ENCODE measurements around the gene PDCD11.

PDCD11 gene

DNA sequence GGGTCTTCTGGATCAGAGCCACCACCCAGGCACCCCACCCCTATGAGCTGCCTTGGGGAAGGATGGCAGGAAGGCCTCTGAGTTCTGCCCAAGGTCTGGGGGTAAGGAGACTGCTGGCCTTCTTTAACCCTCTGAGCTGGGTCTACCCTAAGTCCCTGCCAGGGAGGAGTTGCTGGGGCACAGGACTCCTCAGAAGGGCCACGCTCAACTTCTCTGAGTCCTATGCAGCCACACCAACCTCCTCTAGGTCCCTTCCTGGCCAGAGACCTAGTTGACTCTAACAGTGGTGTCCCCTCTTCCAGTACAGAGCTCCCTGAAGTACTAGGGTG, 94.5 kb downstream of the PDCD11 start:
- TF ChIP-seq ZNF138 (tag by site-specific recombination; IDR thresholded peaks at IDR 0.05; ENCODE audit: borderline replicate concordance) (no peak), SP7 (tag by site-specific recombination; IDR thresholded peaks at IDR 0.05) (0 out of 2 replicates have a peak, but pooled peaks have one; percentile 0), ZNF626 (tag by site-specific recombination; IDR thresholded peaks at IDR 0.05) (no peak), ZNF621 (tag by site-specific recombination; IDR thresholded peaks at IDR 0.05) (no peak), ZNF10 (tag by site-specific recombination; IDR thresholded peaks at IDR 0.05) (no peak)
- TF ChIP-seq, protein P1, sequence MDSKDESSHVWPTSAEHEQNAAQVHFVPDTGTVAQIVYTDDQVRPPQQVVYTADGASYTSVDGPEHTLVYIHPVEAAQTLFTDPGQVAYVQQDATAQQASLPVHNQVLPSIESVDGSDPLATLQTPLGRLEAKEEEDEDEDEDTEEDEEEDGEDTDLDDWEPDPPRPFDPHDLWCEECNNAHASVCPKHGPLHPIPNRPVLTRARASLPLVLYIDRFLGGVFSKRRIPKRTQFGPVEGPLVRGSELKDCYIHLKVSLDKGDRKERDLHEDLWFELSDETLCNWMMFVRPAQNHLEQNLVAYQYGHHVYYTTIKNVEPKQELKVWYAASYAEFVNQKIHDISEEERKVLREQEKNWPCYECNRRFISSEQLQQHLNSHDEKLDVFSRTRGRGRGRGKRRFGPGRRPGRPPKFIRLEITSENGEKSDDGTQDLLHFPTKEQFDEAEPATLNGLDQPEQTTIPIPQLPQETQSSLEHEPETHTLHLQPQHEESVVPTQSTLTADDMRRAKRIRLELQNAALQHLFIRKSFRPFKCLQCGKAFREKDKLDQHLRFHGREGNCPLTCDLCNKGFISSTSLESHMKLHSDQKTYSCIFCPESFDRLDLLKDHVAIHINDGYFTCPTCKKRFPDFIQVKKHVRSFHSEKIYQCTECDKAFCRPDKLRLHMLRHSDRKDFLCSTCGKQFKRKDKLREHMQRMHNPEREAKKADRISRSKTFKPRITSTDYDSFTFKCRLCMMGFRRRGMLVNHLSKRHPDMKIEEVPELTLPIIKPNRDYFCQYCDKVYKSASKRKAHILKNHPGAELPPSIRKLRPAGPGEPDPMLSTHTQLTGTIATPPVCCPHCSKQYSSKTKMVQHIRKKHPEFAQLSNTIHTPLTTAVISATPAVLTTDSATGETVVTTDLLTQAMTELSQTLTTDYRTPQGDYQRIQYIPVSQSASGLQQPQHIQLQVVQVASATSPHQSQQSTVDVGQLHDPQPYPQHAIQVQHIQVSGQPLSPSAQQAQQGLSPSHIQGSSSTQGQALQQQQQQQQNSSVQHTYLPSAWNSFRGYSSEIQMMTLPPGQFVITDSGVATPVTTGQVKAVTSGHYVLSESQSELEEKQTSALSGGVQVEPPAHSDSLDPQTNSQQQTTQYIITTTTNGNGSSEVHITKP (tag by site-specific recombination; IDR thresholded peaks at IDR 0.05) = no peak
- no peaks in the 10 kb centered on the region for H3K9me3 ChIP-seq (ENCODE audit: control insufficient read depth, insufficient read depth, low read depth, low read length)
- no peaks in the 10 kb centered on the region for H3K36me3 ChIP-seq (ENCODE audit: control insufficient read depth in 2 of 2, insufficient read depth in 1 of 2, low read length in 2 of 2)
- no peak overlapping the region for H3K27ac ChIP-seq (ENCODE audit: extremely low read depth, low read depth, low read length)
- ChIA-PET POLR2A (interaction anchor here (0.9 to 1.5 kb wide), 5 partner anchors 12 to 95 kb away, joined by 3 to 5 read pairs (median 4); partner anchors contain the start of genes ATP5MK and PDCD11), CTCF (interaction anchor here (0.6 to 6.1 kb wide), 11 partner anchors 8 to 156 kb away, joined by 3 to 41 read pairs (median 4); no protein-coding TSS in a partner anchor)
- H3K4me1 ChIP-seq (ENCODE audit: control insufficient read depth, insufficient read depth, low read length) = no peaks in the 10 kb centered on the region
- no peak overlapping the region for H3K4me3 ChIP-seq (ENCODE audit: low read depth, low read length)

DNA sequence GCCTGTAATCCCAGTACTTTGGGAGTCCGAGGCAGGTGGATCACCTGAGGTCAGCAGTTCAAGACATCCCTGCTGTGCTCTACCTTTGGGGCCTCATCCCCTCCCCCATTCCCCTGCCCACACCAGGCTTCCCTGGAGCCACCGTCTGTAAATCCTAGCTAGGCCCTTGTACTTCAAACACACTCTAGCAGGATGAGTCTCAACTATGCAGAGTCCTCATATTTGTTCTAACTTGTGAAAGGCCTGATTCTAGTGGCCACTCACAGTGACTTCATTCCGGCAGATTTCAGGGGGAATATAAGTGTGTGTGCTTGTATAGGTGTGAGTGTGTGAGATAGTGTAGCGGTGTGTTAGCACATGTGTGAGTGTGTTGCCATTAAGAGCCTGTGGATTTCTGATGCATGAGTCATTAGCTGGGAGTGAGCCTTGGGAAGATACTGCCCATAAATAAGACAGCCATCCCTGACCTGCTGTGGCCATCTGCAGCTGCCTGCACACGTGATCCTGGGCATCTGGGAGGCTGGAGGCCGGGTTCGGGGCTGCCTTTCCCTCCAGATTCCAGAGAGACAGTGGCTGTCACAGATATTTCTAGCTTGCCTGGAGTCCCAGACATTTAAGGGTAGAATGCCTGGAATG, 95.4 kb downstream of the PDCD11 start:
- Histone ChIP-seq H3K4me1 (ENCODE audit: control insufficient read depth, insufficient read depth, low read length) (no peaks in the 10 kb centered on the region), H3K9me3 (ENCODE audit: control insufficient read depth, insufficient read depth, low read depth, low read length) (no peaks in the 10 kb centered on the region), H3K27ac (ENCODE audit: extremely low read depth, low read depth, low read length) (no peak overlapping the region), H3K36me3 (ENCODE audit: control insufficient read depth in 2 of 2, insufficient read depth in 1 of 2, low read length in 2 of 2) (no peaks in the 10 kb centered on the region), H3K4me3 (ENCODE audit: low read depth, low read length) (no peak overlapping the region)
- ChIA-PET POLR2A (interaction anchor here (0.6 to 3.4 kb wide), 9 partner anchors 9 to 299 kb away, joined by 3 to 15 read pairs (median 4); partner anchors contain the start of genes ATP5MK, NT5C2, PDCD11 and TAF5), CTCF (interaction anchor here (0.6 to 6.1 kb wide), 12 partner anchors 9 to 671 kb away, joined by 3 to 41 read pairs (median 4); no protein-coding TSS in a partner anchor)
- TF ChIP-seq, protein P2, sequence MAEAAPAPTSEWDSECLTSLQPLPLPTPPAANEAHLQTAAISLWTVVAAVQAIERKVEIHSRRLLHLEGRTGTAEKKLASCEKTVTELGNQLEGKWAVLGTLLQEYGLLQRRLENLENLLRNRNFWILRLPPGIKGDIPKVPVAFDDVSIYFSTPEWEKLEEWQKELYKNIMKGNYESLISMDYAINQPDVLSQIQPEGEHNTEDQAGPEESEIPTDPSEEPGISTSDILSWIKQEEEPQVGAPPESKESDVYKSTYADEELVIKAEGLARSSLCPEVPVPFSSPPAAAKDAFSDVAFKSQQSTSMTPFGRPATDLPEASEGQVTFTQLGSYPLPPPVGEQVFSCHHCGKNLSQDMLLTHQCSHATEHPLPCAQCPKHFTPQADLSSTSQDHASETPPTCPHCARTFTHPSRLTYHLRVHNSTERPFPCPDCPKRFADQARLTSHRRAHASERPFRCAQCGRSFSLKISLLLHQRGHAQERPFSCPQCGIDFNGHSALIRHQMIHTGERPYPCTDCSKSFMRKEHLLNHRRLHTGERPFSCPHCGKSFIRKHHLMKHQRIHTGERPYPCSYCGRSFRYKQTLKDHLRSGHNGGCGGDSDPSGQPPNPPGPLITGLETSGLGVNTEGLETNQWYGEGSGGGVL (tag by site-specific recombination; IDR thresholded peaks at IDR 0.05) = peak; percentile 86
- TF ChIP-seq ZNF626 (tag by site-specific recombination; IDR thresholded peaks at IDR 0.05) (no peak), ZNF777 (tag by site-specific recombination; IDR thresholded peaks at IDR 0.05; ENCODE audit: borderline replicate concordance) (no peak), SCRT2 (tag by site-specific recombination; IDR thresholded peaks at IDR 0.05) (peak; percentile 82), ZNF585B (tag by site-specific recombination; IDR thresholded peaks at IDR 0.05) (no peak), KLF16 (tag by site-specific recombination; IDR thresholded peaks at IDR 0.05) (peak; percentile 47; the same call in 1 of the 2 replicates), ZNF175 (tag by site-specific recombination; IDR thresholded peaks at IDR 0.05) (no peak), ZNF514 (tag by site-specific recombination; IDR thresholded peaks at IDR 0.05) (no peak), GLIS1 (tag by site-specific recombination; IDR thresholded peaks at IDR 0.05) (no peak; the same call in 1 of the 2 replicates), ZNF16 (tag by site-specific recombination; IDR thresholded peaks at IDR 0.05; ENCODE audit: low read depth) (no peak), ZNF335 (tag by site-specific recombination; conservative IDR thresholded peaks at IDR 0.05) (peak; percentile 62), ZNF610 (tag by site-specific recombination; IDR thresholded peaks at IDR 0.05; ENCODE audit: borderline replicate concordance) (no peak), ZNF529 (tag by site-specific recombination; IDR thresholded peaks at IDR 0.05; ENCODE audit: insufficient replicate concordance) (no peak)
- TF ChIP-seq, protein P3, sequence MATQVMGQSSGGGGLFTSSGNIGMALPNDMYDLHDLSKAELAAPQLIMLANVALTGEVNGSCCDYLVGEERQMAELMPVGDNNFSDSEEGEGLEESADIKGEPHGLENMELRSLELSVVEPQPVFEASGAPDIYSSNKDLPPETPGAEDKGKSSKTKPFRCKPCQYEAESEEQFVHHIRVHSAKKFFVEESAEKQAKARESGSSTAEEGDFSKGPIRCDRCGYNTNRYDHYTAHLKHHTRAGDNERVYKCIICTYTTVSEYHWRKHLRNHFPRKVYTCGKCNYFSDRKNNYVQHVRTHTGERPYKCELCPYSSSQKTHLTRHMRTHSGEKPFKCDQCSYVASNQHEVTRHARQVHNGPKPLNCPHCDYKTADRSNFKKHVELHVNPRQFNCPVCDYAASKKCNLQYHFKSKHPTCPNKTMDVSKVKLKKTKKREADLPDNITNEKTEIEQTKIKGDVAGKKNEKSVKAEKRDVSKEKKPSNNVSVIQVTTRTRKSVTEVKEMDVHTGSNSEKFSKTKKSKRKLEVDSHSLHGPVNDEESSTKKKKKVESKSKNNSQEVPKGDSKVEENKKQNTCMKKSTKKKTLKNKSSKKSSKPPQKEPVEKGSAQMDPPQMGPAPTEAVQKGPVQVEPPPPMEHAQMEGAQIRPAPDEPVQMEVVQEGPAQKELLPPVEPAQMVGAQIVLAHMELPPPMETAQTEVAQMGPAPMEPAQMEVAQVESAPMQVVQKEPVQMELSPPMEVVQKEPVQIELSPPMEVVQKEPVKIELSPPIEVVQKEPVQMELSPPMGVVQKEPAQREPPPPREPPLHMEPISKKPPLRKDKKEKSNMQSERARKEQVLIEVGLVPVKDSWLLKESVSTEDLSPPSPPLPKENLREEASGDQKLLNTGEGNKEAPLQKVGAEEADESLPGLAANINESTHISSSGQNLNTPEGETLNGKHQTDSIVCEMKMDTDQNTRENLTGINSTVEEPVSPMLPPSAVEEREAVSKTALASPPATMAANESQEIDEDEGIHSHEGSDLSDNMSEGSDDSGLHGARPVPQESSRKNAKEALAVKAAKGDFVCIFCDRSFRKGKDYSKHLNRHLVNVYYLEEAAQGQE (tag by site-specific recombination; IDR thresholded peaks at IDR 0.05) = no peak
- TF ChIP-seq, protein P4, sequence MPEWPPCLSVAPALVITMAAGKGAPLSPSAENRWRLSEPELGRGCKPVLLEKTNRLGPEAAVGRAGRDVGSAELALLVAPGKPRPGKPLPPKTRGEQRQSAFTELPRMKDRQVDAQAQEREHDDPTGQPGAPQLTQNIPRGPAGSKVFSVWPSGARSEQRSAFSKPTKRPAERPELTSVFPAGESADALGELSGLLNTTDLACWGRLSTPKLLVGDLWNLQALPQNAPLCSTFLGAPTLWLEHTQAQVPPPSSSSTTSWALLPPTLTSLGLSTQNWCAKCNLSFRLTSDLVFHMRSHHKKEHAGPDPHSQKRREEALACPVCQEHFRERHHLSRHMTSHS (tag by site-specific recombination; IDR thresholded peaks at IDR 0.05) = no peak
- TF ChIP-seq, protein P5, sequence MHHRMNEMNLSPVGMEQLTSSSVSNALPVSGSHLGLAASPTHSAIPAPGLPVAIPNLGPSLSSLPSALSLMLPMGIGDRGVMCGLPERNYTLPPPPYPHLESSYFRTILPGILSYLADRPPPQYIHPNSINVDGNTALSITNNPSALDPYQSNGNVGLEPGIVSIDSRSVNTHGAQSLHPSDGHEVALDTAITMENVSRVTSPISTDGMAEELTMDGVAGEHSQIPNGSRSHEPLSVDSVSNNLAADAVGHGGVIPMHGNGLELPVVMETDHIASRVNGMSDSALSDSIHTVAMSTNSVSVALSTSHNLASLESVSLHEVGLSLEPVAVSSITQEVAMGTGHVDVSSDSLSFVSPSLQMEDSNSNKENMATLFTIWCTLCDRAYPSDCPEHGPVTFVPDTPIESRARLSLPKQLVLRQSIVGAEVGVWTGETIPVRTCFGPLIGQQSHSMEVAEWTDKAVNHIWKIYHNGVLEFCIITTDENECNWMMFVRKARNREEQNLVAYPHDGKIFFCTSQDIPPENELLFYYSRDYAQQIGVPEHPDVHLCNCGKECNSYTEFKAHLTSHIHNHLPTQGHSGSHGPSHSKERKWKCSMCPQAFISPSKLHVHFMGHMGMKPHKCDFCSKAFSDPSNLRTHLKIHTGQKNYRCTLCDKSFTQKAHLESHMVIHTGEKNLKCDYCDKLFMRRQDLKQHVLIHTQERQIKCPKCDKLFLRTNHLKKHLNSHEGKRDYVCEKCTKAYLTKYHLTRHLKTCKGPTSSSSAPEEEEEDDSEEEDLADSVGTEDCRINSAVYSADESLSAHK (tag by site-specific recombination; IDR thresholded peaks at IDR 0.05) = 0 out of 2 replicates have a peak, but pooled peaks have one; percentile 15
